Neural cell (in vitro differentiated cells): ENCODE results near the gene ARHGAP6.

ENCODE experiments used
- CTCF ChIP-seq: fragments of 450-650 bp; IDR thresholded peaks from 2 replicates; pipeline ENCODE4 v1.5.1; 2014; ENCODE audit warnings: antibody characterized with exemption, mild to moderate bottlenecking, moderate library complexity; ENCODE audit not compliant: poor library complexity, severe bottlenecking
- EP300 ChIP-seq: fragments of 450-650 bp; conservative IDR thresholded peaks from 2 replicates; pipeline ENCODE4 v1.6.1; 2014; ENCODE audit warnings: antibody characterized with exemption, mild to moderate bottlenecking, moderate library complexity; ENCODE audit not compliant: poor library complexity, severe bottlenecking
- MXI1 ChIP-seq: fragments of 450-650 bp; conservative IDR thresholded peaks from 2 replicates; pipeline ENCODE4 v1.6.1; 2014; ENCODE audit warnings: antibody characterized with exemption, mild to moderate bottlenecking; ENCODE audit not compliant: poor library complexity, severe bottlenecking
- RAD21 ChIP-seq: fragments of 450-650 bp; conservative IDR thresholded peaks from 2 replicates; pipeline ENCODE4 v1.6.1; 2014; ENCODE audit warnings: antibody characterized with exemption, mild to moderate bottlenecking, moderate library complexity

DNA sequence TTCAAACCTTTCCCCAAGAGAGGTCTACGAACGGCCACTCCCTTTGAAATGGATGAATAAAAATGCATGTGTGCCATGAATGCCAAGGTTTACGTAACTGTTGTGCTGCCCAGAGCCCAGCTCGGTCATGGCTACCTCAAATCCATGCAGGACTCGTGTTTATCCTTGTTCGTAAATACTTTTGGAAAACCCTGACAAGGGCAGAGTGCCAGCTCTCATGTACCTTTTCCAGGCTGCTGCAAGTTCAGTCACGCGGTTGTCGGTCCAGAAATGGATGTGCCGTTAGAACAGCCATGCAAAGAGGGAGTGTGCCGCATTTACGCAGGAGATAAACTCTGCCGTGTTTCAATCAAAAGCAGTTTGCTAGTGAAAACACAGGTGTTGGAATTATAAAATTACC lies 249.1 kb downstream of the ARHGAP6 start:
- no peak for TF ChIP-seq CTCF
- TF ChIP-seq EP300: no peak
- no peak for TF ChIP-seq MXI1
- TF ChIP-seq RAD21: no peak
